Cardiac atrium fibroblast (primary cell): ENCODE results near the gene MCM10. TPM values are rescaled to one million over a fixed set of nuclear protein-coding genes. Genes with fewer than 3 reads are reported as not detected.

Experiments used
- total RNA-seq: library from RNA; depleted of rRNA; stranded (reverse); fragments of >200 nt; gene quantifications from 2 replicates; pipeline ENCODE4 v1.2.3, GENCODE V29; 2015

Gene MCM10
- 2.2 and 2.6 TPM in 2 replicates for total RNA-seq

DNA sequence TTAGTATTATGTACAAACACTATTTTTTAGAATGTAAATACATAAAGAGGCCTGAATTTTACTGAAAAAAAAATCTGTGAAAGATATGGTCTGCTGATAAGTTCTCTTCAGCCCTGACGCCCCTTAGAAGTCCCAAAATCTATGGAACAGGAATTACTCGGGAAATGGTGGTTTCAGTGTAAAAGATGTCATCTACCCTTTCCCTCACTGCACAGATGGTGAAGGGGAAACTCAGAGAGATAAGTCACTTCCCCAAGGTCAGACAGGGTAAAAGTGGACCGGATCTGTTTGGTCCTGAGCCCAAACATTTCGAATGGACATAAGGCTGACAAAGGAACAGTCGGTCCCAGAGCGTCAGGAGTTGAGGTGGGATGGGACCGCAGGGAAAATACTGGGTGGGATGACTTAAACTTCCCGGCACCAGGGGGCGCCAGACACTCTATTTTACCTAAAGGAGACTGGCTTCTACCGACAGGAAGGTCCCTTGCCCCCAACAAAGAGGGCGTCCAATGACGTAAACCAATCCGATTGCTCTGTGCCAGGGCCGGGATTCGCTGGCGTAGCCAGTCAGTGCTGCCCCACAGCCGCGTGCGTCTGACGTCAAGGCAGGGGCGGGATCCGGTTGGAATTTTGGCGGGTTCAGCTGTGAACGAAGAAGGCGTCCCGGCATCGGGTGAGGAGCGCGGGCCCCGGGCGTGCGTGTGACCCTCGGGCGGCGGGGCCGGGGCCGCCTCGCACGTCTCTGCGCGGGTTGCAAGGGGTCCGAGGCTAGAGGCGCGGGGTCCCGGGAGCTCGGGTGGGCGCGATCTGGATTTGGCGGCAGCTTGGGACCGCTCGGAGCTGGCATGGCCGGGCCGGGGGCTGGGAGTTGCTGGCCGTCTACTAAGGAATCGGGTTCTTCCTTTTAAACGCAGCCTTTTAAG lies at the start of gene MCM10:
Gene MCM10, plus strand, starts transcription at position 625 of the 923 bp plus-strand sequence. CDS start 2,645 bp downstream, outside the sequence.

DNA sequence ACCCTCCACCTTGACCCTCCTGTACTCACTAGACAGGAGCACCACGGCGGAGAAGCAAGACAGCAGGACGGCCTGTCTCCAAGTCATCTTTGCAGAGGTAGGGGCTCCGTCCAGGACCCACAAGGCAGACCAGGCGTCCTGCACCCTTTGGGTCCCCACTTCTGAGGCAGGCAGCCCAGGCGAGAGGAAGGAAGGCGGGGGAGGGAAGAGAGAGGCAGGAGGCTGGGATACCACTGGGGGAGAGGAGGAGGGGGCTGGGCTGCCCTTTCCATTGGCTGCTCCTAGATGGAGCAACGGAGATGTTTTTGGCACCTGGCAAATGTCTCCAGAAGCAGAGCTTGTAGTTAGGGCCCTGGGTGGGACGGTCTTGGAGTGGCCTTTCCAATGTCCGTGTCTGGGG lies 72.8 kb downstream of the MCM10 start, which contains the start of gene UCMA:
Gene UCMA, minus strand, starts transcription at position 203 of the 400 bp plus-strand sequence. Its CDS starts 116 bp downstream, at position 87.

Other genes with a start within 250 kb of the MCM10 start
- gene CCDC3, start 159.8 kb upstream of the MCM10 start, total RNA-seq: 11.2 and 12.2 TPM in 2 replicates
- gene OPTN, start 61.4 kb upstream of the MCM10 start, total RNA-seq: 31.6 and 66.4 TPM in 2 replicates
- not detected in 2 replicates for gene UCMA, start 72.8 kb downstream of the MCM10 start, total RNA-seq
- gene PHYH, start 138.5 kb downstream of the MCM10 start, total RNA-seq: 17.0 and 18.8 TPM in 2 replicates
- gene SEPHS1, start 186.7 kb downstream of the MCM10 start, total RNA-seq: 47.7 and 49.1 TPM in 2 replicates